B cell (primary cell): Measurements from ENCODE around the gene ANO2. TPM values are rescaled to one million over a fixed set of nuclear protein-coding genes. Genes with fewer than 3 reads are reported as not detected.

Experiments
- ATAC-seq: fragments of 200-7000 bp; cut with Tn5 transposase; one replicate; pipeline ENCODE4 v1.10.0; 2021; ENCODE audit warnings: low read depth, mild to moderate bottlenecking, moderate number of reproducible peaks, moderate library complexity
- CTCF ChIA-PET: fragments of 350-600 bp; sonication (Branson Sonifier 250); formaldehyde crosslinking; loops from one replicate; lab custom pipeline; 2021; ENCODE audit warnings: antibody characterized with exemption, inconsistent platforms; lab: Charles Lee
- POLR2A ChIA-PET: fragments of 350-600 bp; sonication (Branson Sonifier 250); formaldehyde crosslinking; loops from one replicate; lab custom pipeline; 2021; ENCODE audit warnings: antibody characterized with exemption; lab: Charles Lee
- DNase-seq: peaks from one replicate; pipeline ENCODE4 v3.0.0; 2013
- H2AFZ ChIP-seq: 2 replicates; pipeline ENCODE4 v1.6.1; 2012; ENCODE audit warnings: mild to moderate bottlenecking, low read depth, low read length; ENCODE audit not compliant: insufficient read depth, poor library complexity, severe bottlenecking
- H3K27ac ChIP-seq, 2 donors: 1 replicate in 1 of 2; 2 replicates in 1 of 2; pipeline ENCODE4 v1.5.1; 2012 to 2013; ENCODE audit warnings: low read length in 2 of 2, mild to moderate bottlenecking in 2 of 2, moderate library complexity in 1 of 2
- H3K27me3 ChIP-seq, 4 experiments: fragments of 200-600 bp in 1 of 4; sonication (generic) in 1 of 4; replicated peaks in 1 of 4; 1 replicate in 2 of 4; 2 replicates in 2 of 4; pipeline versions ENCODE4 v1.6.1 to v1.7.0; 2013 to 2016; ENCODE audit warnings: low read length in 3 of 4, mild to moderate bottlenecking in 2 of 4, mixed read lengths in 1 of 4, moderate library complexity in 1 of 4; ENCODE audit not compliant: insufficient read depth in 4 of 4, control insufficient read depth in 3 of 4; ENCODE audit errors: control extremely low read depth in 1 of 4
- H3K36me3 ChIP-seq, 2 experiments: replicated peaks in 1 of 2; 1 replicate in 1 of 2; 2 replicates in 1 of 2; pipeline versions ENCODE4 v1.6.1 to v1.7.1; 2013; ENCODE audit warnings: low read length in 1 of 2; ENCODE audit not compliant: insufficient read depth in 2 of 2, control insufficient read depth in 1 of 2; ENCODE audit errors: control extremely low read depth in 1 of 2, extremely low read depth in 1 of 2
- H3K4me1 ChIP-seq, 2 donors: fragments of 200-600 bp in 1 of 2; sonication (generic) in 1 of 2; 1 replicate in 1 of 2; 2 replicates in 1 of 2; pipeline versions ENCODE4 v1.5.1 to v1.6.1; 2013 to 2017; ENCODE audit warnings: low read length in 2 of 2; ENCODE audit not compliant: control insufficient read depth in 2 of 2, insufficient read depth in 2 of 2
- H3K4me2 ChIP-seq: replicated peaks from 2 replicates; pipeline ENCODE3; 2012; ENCODE audit warnings: mild to moderate bottlenecking, low read depth, low read length; ENCODE audit not compliant: poor library complexity, severe bottlenecking
- H3K4me3 ChIP-seq, 5 experiments: fragments of 200-600 bp in 1 of 5; sonication (generic) in 1 of 5; 1 replicate in 3 of 5; 2 replicates in 2 of 5; pipeline versions ENCODE4 v1.5.1 to v1.7.0; 2011 to 2016; ENCODE audit warnings: low read length in 4 of 5, mild to moderate bottlenecking in 4 of 5, low read depth in 2 of 5, control low read depth in 1 of 5, moderate library complexity in 1 of 5; ENCODE audit not compliant: insufficient read depth in 1 of 5; ENCODE audit errors: control extremely low read depth in 1 of 5, extremely low read depth in 1 of 5
- H3K79me2 ChIP-seq: fragments of 200-600 bp; sonication (generic); one replicate; pipeline ENCODE4 v1.6.0; 2016; ENCODE audit warnings: low read length; ENCODE audit not compliant: control insufficient read depth, insufficient read depth
- H3K9ac ChIP-seq: fragments of 200-600 bp; sonication (generic); 2 replicates; pipeline ENCODE4 v1.6.1; 2017; ENCODE audit warnings: mild to moderate bottlenecking, low read length, moderate library complexity
- H3K9me3 ChIP-seq, 3 donors: one replicate each; pipeline versions ENCODE4 v1.6.1 to v1.7.1; 2013; ENCODE audit warnings: low read length in 2 of 3; ENCODE audit not compliant: control insufficient read depth in 2 of 3, insufficient read depth in 1 of 3; ENCODE audit errors: control extremely low read depth in 1 of 3
- H4K20me1 ChIP-seq: 2 replicates; pipeline ENCODE4 v1.6.0; 2012; ENCODE audit warnings: mild to moderate bottlenecking, low read length; ENCODE audit not compliant: insufficient read depth, control insufficient read depth, poor library complexity, severe bottlenecking
- H3K27ac Mint-ChIP-seq: one replicate; pipeline ENCODE4 v1.8.0; 2021; ENCODE audit warnings: mixed read lengths
- H3K27me3 Mint-ChIP-seq: one replicate; pipeline ENCODE4 v1.8.0; 2021; ENCODE audit warnings: mixed read lengths
- H3K4me1 Mint-ChIP-seq: one replicate; pipeline ENCODE4 v1.8.0; 2021; ENCODE audit warnings: mixed read lengths
- H3K4me3 Mint-ChIP-seq: one replicate; pipeline ENCODE4 v1.8.0; 2021; ENCODE audit warnings: mixed read lengths
- H3K9me3 Mint-ChIP-seq: one replicate; pipeline ENCODE4 v1.8.0; 2022; ENCODE audit warnings: mixed read lengths; ENCODE audit not compliant: insufficient read depth
- CTCF ChIP-seq: fragments of 200-600 bp; IDR thresholded peaks from one replicate; pipeline ENCODE4 v1.8.0; 2022; ENCODE audit warnings: antibody characterized with exemption, mild to moderate bottlenecking
- EZH2 ChIP-seq: IDR thresholded peaks from 2 replicates; pipeline ENCODE4 v1.6.1; 2012; ENCODE audit warnings: borderline replicate concordance, low read depth, mild to moderate bottlenecking, moderate library complexity, low read length; ENCODE audit not compliant: insufficient read depth, poor library complexity, severe bottlenecking
- WGBS: methylation state at CpG from one replicate; pipeline ENCODE4 v1.1.5; 2013; ENCODE audit warnings: missing lambda C conversion rate; ENCODE audit not compliant: insufficient coverage; 5-methylcytosine and 5-hydroxymethylcytosine counted together
- intact Hi-C: fragments of 100-400 bp; cut with micrococcal nuclease; formaldehyde crosslinking; loops from one replicate; pipeline ENCODE4 v1.10.0; 2022
- polyA plus RNA-seq: library from polyadenylated mRNA; depleted of rRNA; stranded (reverse); fragments of >200 nt; gene quantifications from 2 replicates; pipeline ENCODE4 v1.2.3, GENCODE V29; 2012
- total RNA-seq, 2 donors: library from RNA; stranded (reverse); fragments of 120-200 nt in 1 of 2; gene quantifications; 1 replicate in 1 of 2; 2 replicates in 1 of 2; pipeline versions ENCODE4 v1.2.3 to v1.2.4, GENCODE V29; 2013 to 2022

The ANO2 gene
- total and polyA plus RNA-seq, 2 donors (not counting 1 experiment from before 2014, with no cell fraction given) = not detected

DNA sequence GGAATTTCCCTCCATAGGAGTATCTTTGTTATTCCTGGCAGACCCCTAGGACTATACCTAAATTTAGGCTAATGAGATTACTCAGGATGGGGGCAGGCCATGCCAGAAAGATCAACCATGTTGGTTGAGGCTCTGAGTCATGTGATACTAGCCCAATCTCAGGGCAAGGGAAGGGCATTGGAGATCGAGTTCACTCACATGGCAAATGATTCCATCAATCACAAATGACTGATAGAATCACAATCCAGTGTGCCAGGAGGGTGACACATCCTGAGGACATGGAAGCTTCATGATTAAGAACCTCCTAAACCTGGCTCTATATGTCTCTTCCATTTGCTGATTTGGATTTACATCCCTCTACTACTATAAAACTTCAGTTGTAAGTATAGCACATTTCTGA is 330.8 kb downstream of the ANO2 start:
- ATAC-seq (no peak), DNase-seq (no peak)
- no peaks in the 10 kb centered on the region for H4K20me1 ChIP-seq
- H3K36me3 ChIP-seq = no peaks in the 10 kb centered on the region
- Mint-ChIP-seq H3K27me3 (peaks cover 3% of the 10 kb centered on the region), H3K4me1 (no peaks in the 10 kb centered on the region), H3K27ac (no peak overlapping the region), H3K9me3 (no peaks in the 10 kb centered on the region), H3K4me3 (no peak overlapping the region)
- no peak for TF ChIP-seq EZH2
- TF ChIP-seq CTCF = no peak
- H2AFZ ChIP-seq = no peak overlapping the region
- H3K4me3 ChIP-seq = no peak overlapping the region
- H3K27ac ChIP-seq = no peak overlapping the region
- H3K4me1 ChIP-seq = no peaks in the 10 kb centered on the region
- no peaks in the 10 kb centered on the region for H3K79me2 ChIP-seq
- intact Hi-C loops = no loop called here
- no peaks in the 10 kb centered on the region for H3K27me3 ChIP-seq
- ChIA-PET CTCF (no interaction called here), POLR2A (no interaction called here)
- 86% methylated on average over 1 of the region's 1 CpG for WGBS
- H3K9me3 ChIP-seq = no peaks in the 10 kb centered on the region
- no peak overlapping the region for H3K9ac ChIP-seq
- no peak overlapping the region for H3K4me2 ChIP-seq

DNA sequence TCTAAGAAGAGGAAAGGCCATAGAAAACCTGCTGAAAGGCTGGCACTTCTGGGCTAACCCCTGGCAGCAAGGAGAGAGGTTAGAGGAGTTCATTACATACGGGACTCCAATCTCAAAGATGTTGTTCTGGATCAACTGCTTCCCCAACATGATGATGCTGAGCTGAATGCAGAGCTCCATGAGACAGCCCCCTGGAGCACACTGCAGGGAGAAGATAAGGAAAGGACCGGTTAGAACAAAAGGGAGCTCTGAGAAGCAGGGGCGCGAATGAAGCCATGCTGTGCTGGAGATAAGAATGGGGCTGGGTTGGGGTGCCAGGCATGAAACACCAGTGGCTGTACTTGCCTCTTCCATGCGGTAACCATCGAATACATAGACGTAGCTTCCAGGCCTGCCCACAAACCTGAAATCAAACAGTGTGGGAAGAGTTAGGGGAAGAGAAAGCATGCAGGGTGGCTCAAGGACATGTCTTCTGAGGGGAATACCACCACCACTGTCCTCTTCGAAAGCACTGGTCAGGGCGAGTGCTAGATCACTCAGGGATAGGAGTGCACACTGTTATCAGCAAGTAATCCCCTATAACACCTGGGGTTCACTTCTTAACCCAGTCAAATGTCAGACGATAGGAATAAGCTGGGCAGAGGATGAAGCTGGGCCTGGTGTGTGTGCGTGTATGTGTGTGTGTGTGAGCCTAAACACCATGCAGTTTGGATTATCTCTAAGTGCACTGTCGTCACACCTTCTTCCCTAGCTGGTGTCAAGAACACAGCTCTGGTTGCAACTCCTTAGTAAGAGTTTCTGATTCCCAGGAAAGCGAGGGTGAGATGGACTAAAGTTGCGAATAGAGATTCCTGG is 332.3 kb downstream of the ANO2 start:
- no peak overlapping the region for H3K27ac Mint-ChIP-seq
- H3K4me3 Mint-ChIP-seq = no peak overlapping the region
- Histone ChIP-seq H3K4me1 (no peaks in the 10 kb centered on the region), H3K27me3 (no peaks in the 10 kb centered on the region), H3K79me2 (no peaks in the 10 kb centered on the region), H3K4me3 (no peak overlapping the region), H3K9ac (no peak overlapping the region), H2AFZ (no peak overlapping the region), H4K20me1 (no peaks in the 10 kb centered on the region), H3K9me3 (no peaks in the 10 kb centered on the region), H3K4me2 (no peak overlapping the region), H3K27ac (no peak overlapping the region), H3K36me3 (no peaks in the 10 kb centered on the region)
- 63% methylated on average over 6 of the region's 14 CpGs for WGBS
- intact Hi-C loops = no loop called here
- H3K9me3 Mint-ChIP-seq = no peaks in the 10 kb centered on the region
- H3K27me3 Mint-ChIP-seq = peaks cover 3% of the 10 kb centered on the region
- ATAC-seq (no peak), DNase-seq (no peak)
- no peaks in the 10 kb centered on the region for H3K4me1 Mint-ChIP-seq
- CTCF ChIA-PET = no interaction called here
- no peak for TF ChIP-seq EZH2
- no peak for TF ChIP-seq CTCF
- POLR2A ChIA-PET = no interaction called here
